IMR-90 (cell line): ENCODE data around the gene RNF182.

Source experiments
- BHLHE40 ChIP-seq: fragments of 150-350 bp; IDR thresholded peaks from 2 replicates; pipeline ENCODE4 v1.6.1; 2016; ENCODE audit warnings: mild to moderate bottlenecking, low read depth, low read length
- CHD1 ChIP-seq: IDR thresholded peaks from 2 replicates; pipeline ENCODE4 v1.6.1; 2012; ENCODE audit warnings: low read depth, low read length, improper control_type of control experiment
- ELK1 ChIP-seq: fragments of 150-350 bp; IDR thresholded peaks from 2 replicates; pipeline ENCODE4 v1.6.1; 2016; ENCODE audit warnings: low read depth, mild to moderate bottlenecking, low read length, moderate library complexity, borderline replicate concordance
- FOS ChIP-seq: fragments of 150-350 bp; IDR thresholded peaks from 2 replicates; pipeline ENCODE4 v1.6.1; 2016; ENCODE audit warnings: low read depth, low read length
- MAFK ChIP-seq: IDR thresholded peaks from 2 replicates; pipeline ENCODE4 v1.6.1; 2012; ENCODE audit warnings: low read depth, low read length, improper control_type of control experiment
- MAZ ChIP-seq: IDR thresholded peaks from 2 replicates; pipeline ENCODE4 v1.6.1; 2012; ENCODE audit warnings: low read depth, mild to moderate bottlenecking, low read length, improper control_type of control experiment, moderate library complexity, borderline replicate concordance
- MXI1 ChIP-seq: IDR thresholded peaks from 2 replicates; pipeline ENCODE4 v1.6.1; 2012; ENCODE audit warnings: low read depth, mild to moderate bottlenecking, low read length, moderate library complexity, borderline replicate concordance
- NFE2L2 ChIP-seq: fragments of 150-350 bp; IDR thresholded peaks from 2 replicates; pipeline ENCODE4 v1.6.1; 2016; ENCODE audit warnings: low read depth, mild to moderate bottlenecking, low read length
- POLR2A ChIP-seq: IDR thresholded peaks from 2 replicates; pipeline ENCODE4 v1.6.1; 2012; ENCODE audit warnings: mild to moderate bottlenecking, low read depth, low read length
- RCOR1 ChIP-seq: IDR thresholded peaks from 2 replicates; pipeline ENCODE4 v1.6.1; 2012; ENCODE audit warnings: mild to moderate bottlenecking, low read length, improper control_type of control experiment; ENCODE audit not compliant: insufficient replicate concordance
- TF ChIP-seq, protein P1 (sequence below): conservative IDR thresholded peaks from 2 replicates; pipeline ENCODE4 v1.5.1; 2012; ENCODE audit warnings: mild to moderate bottlenecking, low read depth, low read length, improper control_type of control experiment
- TF ChIP-seq, protein P2 (sequence below): fragments of 150-350 bp; IDR thresholded peaks from 2 replicates; pipeline ENCODE4 v1.6.1; 2017; ENCODE audit warnings: mild to moderate bottlenecking, antibody characterized with exemption, low read length, low read depth

- TF ChIP-seq, protein P1, sequence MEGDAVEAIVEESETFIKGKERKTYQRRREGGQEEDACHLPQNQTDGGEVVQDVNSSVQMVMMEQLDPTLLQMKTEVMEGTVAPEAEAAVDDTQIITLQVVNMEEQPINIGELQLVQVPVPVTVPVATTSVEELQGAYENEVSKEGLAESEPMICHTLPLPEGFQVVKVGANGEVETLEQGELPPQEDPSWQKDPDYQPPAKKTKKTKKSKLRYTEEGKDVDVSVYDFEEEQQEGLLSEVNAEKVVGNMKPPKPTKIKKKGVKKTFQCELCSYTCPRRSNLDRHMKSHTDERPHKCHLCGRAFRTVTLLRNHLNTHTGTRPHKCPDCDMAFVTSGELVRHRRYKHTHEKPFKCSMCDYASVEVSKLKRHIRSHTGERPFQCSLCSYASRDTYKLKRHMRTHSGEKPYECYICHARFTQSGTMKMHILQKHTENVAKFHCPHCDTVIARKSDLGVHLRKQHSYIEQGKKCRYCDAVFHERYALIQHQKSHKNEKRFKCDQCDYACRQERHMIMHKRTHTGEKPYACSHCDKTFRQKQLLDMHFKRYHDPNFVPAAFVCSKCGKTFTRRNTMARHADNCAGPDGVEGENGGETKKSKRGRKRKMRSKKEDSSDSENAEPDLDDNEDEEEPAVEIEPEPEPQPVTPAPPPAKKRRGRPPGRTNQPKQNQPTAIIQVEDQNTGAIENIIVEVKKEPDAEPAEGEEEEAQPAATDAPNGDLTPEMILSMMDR, result no peak
- TF ChIP-seq NFE2L2 (no peak), ELK1 (no peak), MXI1 (no peak), POLR2A (no peak), MAFK (no peak), FOS (no peak), RCOR1 (no peak), BHLHE40 (no peak), MAZ (no peak), CHD1 (no peak)
- TF ChIP-seq, protein P2, sequence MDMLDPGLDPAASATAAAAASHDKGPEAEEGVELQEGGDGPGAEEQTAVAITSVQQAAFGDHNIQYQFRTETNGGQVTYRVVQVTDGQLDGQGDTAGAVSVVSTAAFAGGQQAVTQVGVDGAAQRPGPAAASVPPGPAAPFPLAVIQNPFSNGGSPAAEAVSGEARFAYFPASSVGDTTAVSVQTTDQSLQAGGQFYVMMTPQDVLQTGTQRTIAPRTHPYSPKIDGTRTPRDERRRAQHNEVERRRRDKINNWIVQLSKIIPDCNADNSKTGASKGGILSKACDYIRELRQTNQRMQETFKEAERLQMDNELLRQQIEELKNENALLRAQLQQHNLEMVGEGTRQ, result no peak
Observed at GRCh38 chr6:13993416-13993815, 68.7 kb downstream of the RNF182 start.
